Loucy (cell line): Measurements from ENCODE around the gene SCIMP.
"Not testable (repeated sequence)": the region's sequence is repeated elsewhere in the genome, so short reads cannot be mapped to it uniquely, and the experiment has no call there.

Source experiments
- H2AFZ ChIP-seq: fragments of 200-600 bp; sonication (generic); 2 replicates; pipeline ENCODE4 v1.6.0; 2016; ENCODE audit warnings: antibody characterized with exemption, mild to moderate bottlenecking, low read length, moderate library complexity
- H3F3A ChIP-seq: fragments of 200-600 bp; 2 replicates; pipeline ENCODE4 v1.6.0; 2016; ENCODE audit warnings: antibody characterized with exemption, low read depth, mild to moderate bottlenecking
- H3K27me3 ChIP-seq: fragments of 200-600 bp; sonication (generic); 2 replicates; pipeline ENCODE4 v1.6.1; 2014; ENCODE audit warnings: low read length, mild to moderate bottlenecking; ENCODE audit not compliant: insufficient read depth, poor library complexity, severe bottlenecking
- H3K36me3 ChIP-seq: fragments of 200-600 bp; sonication (generic); 2 replicates; pipeline ENCODE4 v1.6.1; 2016; ENCODE audit warnings: low read length; ENCODE audit not compliant: insufficient read depth
- H3K4me1 ChIP-seq: fragments of 200-600 bp; sonication (generic); 2 replicates; pipeline ENCODE4 v1.5.1; 2014; ENCODE audit warnings: low read length, mild to moderate bottlenecking; ENCODE audit not compliant: insufficient read depth, poor library complexity, severe bottlenecking
- H3K4me2 ChIP-seq: fragments of 200-600 bp; sonication (generic); 2 replicates; pipeline ENCODE4 v1.6.0; 2014; ENCODE audit warnings: antibody characterized with exemption, low read length, low read depth, mild to moderate bottlenecking; ENCODE audit not compliant: poor library complexity, severe bottlenecking
- H3K4me3 ChIP-seq: fragments of 200-600 bp; sonication (generic); 2 replicates; pipeline ENCODE4 v1.5.1; 2014; ENCODE audit warnings: low read length, mild to moderate bottlenecking, mixed read lengths; ENCODE audit not compliant: poor library complexity, severe bottlenecking
- H3K79me2 ChIP-seq: fragments of 200-600 bp; sonication (generic); 2 replicates; pipeline ENCODE4 v1.6.1; 2014; ENCODE audit warnings: low read length; ENCODE audit not compliant: insufficient read depth
- H3K9ac ChIP-seq: fragments of 200-600 bp; sonication (generic); 2 replicates; pipeline ENCODE4 v1.6.0; 2014; ENCODE audit warnings: mild to moderate bottlenecking, low read depth, low read length, moderate library complexity; ENCODE audit not compliant: poor library complexity, severe bottlenecking
- H3K9me2 ChIP-seq: fragments of 200-600 bp; sonication (generic); replicated peaks from 2 replicates; pipeline ENCODE4 v1.6.1; 2016; ENCODE audit warnings: low read depth, low read length, mixed read lengths
- H3K9me3 ChIP-seq: fragments of 200-600 bp; sonication (generic); 2 replicates; pipeline ENCODE4 v1.6.1; 2014; ENCODE audit warnings: mild to moderate bottlenecking, antibody characterized with exemption, low read length, low read depth; ENCODE audit not compliant: insufficient read depth
- H4K20me1 ChIP-seq: fragments of 200-600 bp; sonication (generic); 2 replicates; pipeline ENCODE4 v1.6.0; 2014; ENCODE audit warnings: antibody characterized with exemption, low read length, mild to moderate bottlenecking; ENCODE audit not compliant: insufficient read depth, poor library complexity, severe bottlenecking
- EZH2phosphoT487 ChIP-seq: fragments of 200-600 bp; IDR thresholded peaks from 2 replicates; pipeline ENCODE4 v1.6.1; 2018; ENCODE audit warnings: antibody characterized with exemption, mild to moderate bottlenecking, moderate library complexity, borderline replicate concordance
- TF ChIP-seq, protein P1 (sequence below): fragments of 200-600 bp; sonication (generic); conservative IDR thresholded peaks from 2 replicates; pipeline ENCODE4 v1.5.1; 2014; ENCODE audit warnings: mild to moderate bottlenecking, antibody characterized with exemption, low read length

Gene SCIMP

DNA sequence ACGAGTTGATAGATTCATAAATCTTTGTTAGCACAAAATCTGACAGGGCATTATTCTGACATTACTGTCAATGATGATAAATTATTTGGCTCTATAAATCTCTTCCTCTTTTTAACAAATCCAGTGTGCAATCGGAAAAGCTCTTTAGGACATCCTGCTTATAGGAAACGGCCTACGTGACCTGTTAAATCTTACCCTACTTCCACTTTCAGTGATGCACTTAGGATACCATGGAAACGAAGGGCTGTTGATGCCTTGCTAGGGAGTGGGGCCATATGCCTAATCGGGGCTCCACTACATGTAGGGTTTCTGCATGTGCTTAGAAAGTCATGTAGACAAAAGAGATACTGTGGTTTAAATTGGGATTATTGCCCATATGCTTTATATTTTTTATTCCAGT, 70.2 kb downstream of the SCIMP start:
- no peak for TF ChIP-seq EZH2phosphoT487
- TF ChIP-seq, protein P1, sequence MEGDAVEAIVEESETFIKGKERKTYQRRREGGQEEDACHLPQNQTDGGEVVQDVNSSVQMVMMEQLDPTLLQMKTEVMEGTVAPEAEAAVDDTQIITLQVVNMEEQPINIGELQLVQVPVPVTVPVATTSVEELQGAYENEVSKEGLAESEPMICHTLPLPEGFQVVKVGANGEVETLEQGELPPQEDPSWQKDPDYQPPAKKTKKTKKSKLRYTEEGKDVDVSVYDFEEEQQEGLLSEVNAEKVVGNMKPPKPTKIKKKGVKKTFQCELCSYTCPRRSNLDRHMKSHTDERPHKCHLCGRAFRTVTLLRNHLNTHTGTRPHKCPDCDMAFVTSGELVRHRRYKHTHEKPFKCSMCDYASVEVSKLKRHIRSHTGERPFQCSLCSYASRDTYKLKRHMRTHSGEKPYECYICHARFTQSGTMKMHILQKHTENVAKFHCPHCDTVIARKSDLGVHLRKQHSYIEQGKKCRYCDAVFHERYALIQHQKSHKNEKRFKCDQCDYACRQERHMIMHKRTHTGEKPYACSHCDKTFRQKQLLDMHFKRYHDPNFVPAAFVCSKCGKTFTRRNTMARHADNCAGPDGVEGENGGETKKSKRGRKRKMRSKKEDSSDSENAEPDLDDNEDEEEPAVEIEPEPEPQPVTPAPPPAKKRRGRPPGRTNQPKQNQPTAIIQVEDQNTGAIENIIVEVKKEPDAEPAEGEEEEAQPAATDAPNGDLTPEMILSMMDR, result no peak
- Histone ChIP-seq H3K36me3 (no peaks in the 10 kb centered on the region), H2AFZ (no peak overlapping the region), H3K9me3 (no peaks in the 10 kb centered on the region), H3K79me2 (no peaks in the 10 kb centered on the region), H3K4me3 (no peak overlapping the region), H3K27me3 (no peaks in the 10 kb centered on the region), H3K9me2 (no peaks in the 10 kb centered on the region), H3F3A (no peaks in the 10 kb centered on the region), H3K4me1 (peaks cover 14% of the 10 kb centered on the region), H3K9ac (no peak overlapping the region), H4K20me1 (no peaks in the 10 kb centered on the region), H3K4me2 (no peak overlapping the region)

DNA sequence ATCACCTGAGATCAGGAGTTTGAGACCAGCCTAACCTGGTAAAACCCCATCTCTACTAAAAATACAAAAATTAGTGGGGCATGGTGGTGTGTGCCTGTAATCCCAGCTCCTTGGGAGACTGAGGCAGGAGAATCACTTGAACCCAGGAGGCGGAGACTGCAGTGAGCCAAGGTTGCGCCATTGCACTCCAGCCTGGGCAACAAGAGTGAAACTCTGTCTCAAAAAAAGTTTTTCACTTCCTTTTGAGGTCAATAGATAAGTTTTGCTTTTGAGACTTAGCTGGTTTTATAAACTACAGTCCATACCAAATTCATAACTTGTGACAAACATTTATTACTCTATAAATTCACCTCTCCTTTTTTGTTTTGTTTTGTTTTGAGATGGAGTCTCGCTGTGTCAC, 72.9 kb downstream of the SCIMP start:
- not testable (repeated sequence) for H3K4me2 ChIP-seq, H2AFZ ChIP-seq, H3K36me3 ChIP-seq, H3K27me3 ChIP-seq, H4K20me1 ChIP-seq, H3K9me2 ChIP-seq, H3K4me3 ChIP-seq, H3K9me3 ChIP-seq, H3F3A ChIP-seq, H3K9ac ChIP-seq, H3K79me2 ChIP-seq
- H3K4me1 ChIP-seq, result peaks cover 11% of the 10 kb centered on the region

DNA sequence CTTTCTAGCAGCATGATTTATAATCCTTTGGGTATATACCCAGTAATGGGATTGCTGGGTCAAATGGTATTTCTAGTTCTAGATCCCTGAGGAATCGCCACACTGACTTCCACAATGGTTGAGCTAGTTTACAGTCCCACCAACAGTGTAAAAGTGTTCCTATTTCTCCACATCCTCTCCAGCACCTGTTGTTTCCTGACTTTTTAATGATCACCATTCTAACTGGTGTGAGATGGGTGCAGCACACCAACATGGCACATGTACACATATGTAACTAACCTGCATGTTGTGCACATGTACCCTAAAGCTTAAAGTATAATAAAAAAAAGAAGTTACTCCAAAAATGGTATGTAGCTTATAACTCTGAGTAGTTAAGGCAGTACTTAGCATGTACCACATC, 74.0 kb downstream of the SCIMP start:
- H3K9ac ChIP-seq, H3K4me2 ChIP-seq, H3K9me2 ChIP-seq, H3F3A ChIP-seq, H2AFZ ChIP-seq, H3K4me3 ChIP-seq, H3K4me1 ChIP-seq, H3K9me3 ChIP-seq, H3K36me3 ChIP-seq, H4K20me1 ChIP-seq, H3K79me2 ChIP-seq, H3K27me3 ChIP-seq: not testable (repeated sequence)
